Measurements from ENCODE around the gene VPS13D.
"Not testable (repeated sequence)": the region's sequence is repeated elsewhere in the genome, so short reads cannot be mapped to it uniquely, and the experiment has no call there.

Gene VPS13D

GRCh38 chr1:12285496-12286143 is 55.8 kb downstream of the VPS13D start:
- DNase-seq (ENCODE audit: low read depth in 2 of 2): no peak

GRCh38 chr1:12287869-12288268 is 58.0 kb downstream of the VPS13D start:
- no peak for DNase-seq (ENCODE audit: low read depth in 2 of 2)

GRCh38 chr1:12290828-12291227 is 61.0 kb downstream of the VPS13D start:
- no peak for DNase-seq (ENCODE audit: low read depth in 2 of 2)

- no peak for DNase-seq (ENCODE audit: low read depth in 2 of 2)
Observed at GRCh38 chr1:12293416-12293815, 63.6 kb downstream of the VPS13D start.

- no peak for DNase-seq (ENCODE audit: low read depth in 2 of 2)
Observed at GRCh38 chr1:12294076-12294475, 64.2 kb downstream of the VPS13D start.

GRCh38 chr1:12296016-12296415 is 66.2 kb downstream of the VPS13D start:
- no peak for DNase-seq (ENCODE audit: low read depth in 2 of 2)

- DNase-seq (ENCODE audit: low read depth in 2 of 2): peak in 1 of 2 experiments; percentile 27
Observed at GRCh38 chr1:12296623-12297022, 66.8 kb downstream of the VPS13D start.

- no peak for DNase-seq (ENCODE audit: low read depth in 2 of 2)
Observed at GRCh38 chr1:12300706-12301105, 70.9 kb downstream of the VPS13D start.

- no peak for DNase-seq (ENCODE audit: low read depth in 2 of 2)
Observed at GRCh38 chr1:12301518-12302237, 71.8 kb downstream of the VPS13D start.

GRCh38 chr1:12302798-12303447 is 73.1 kb downstream of the VPS13D start:
- peak in 1 of 2 experiments; percentile 32 for DNase-seq (ENCODE audit: low read depth in 2 of 2)

- no peak for DNase-seq (ENCODE audit: low read depth in 2 of 2)
Observed at GRCh38 chr1:12305377-12305776, 75.5 kb downstream of the VPS13D start.

- DNase-seq (ENCODE audit: low read depth in 2 of 2): no peak
Observed at GRCh38 chr1:12309783-12310742, 80.2 kb downstream of the VPS13D start.

- no peak for DNase-seq (ENCODE audit: low read depth in 2 of 2)
Observed at GRCh38 chr1:12314333-12314903, 84.6 kb downstream of the VPS13D start.

GRCh38 chr1:12315146-12315545 is 85.3 kb downstream of the VPS13D start:
- no peak for DNase-seq (ENCODE audit: low read depth in 2 of 2)

- DNase-seq (ENCODE audit: low read depth in 2 of 2): no peak
Observed at GRCh38 chr1:12316331-12316730, 86.5 kb downstream of the VPS13D start.

- DNase-seq (ENCODE audit: low read depth in 2 of 2): no peak
Observed at GRCh38 chr1:12320486-12320885, 90.7 kb downstream of the VPS13D start.

- DNase-seq (ENCODE audit: low read depth in 2 of 2): no peak
Observed at GRCh38 chr1:12324423-12324822, 94.6 kb downstream of the VPS13D start.

- DNase-seq (ENCODE audit: low read depth in 2 of 2): not testable (repeated sequence)
Observed at GRCh38 chr1:12324973-12325372, 95.1 kb downstream of the VPS13D start.

- DNase-seq (ENCODE audit: low read depth in 2 of 2): no peak
Observed at GRCh38 chr1:12326986-12327385, 97.2 kb downstream of the VPS13D start.

GRCh38 chr1:12327566-12327965 is 97.7 kb downstream of the VPS13D start:
- no peak for DNase-seq (ENCODE audit: low read depth in 2 of 2)

- DNase-seq (ENCODE audit: low read depth in 2 of 2): no peak
Observed at GRCh38 chr1:12333036-12333785, 103.4 kb downstream of the VPS13D start.
